Esophagus (tissue), 2 donors: ENCODE results near the gene ATG16L1. TPM values are rescaled to one million over a fixed set of nuclear protein-coding genes. Genes with fewer than 3 reads are reported as not detected.

ENCODE experiments used
- H3K27ac ChIP-seq, 2 donors: one replicate each; pipeline ENCODE4 v1.5.1; 2013; ENCODE audit warnings: low read depth in 2 of 2, mild to moderate bottlenecking in 2 of 2, inconsistent platforms in 1 of 2, low read length in 1 of 2, moderate library complexity in 1 of 2
- H3K27me3 ChIP-seq, 2 donors: one replicate each; pipeline ENCODE4 v1.6.1; 2013; ENCODE audit warnings: low read length in 2 of 2, control low read depth in 1 of 2, mild to moderate bottlenecking in 1 of 2; ENCODE audit not compliant: insufficient read depth in 2 of 2, control insufficient read depth in 1 of 2
- H3K36me3 ChIP-seq, 2 donors: one replicate each; pipeline ENCODE4 v1.6.1; 2013; ENCODE audit warnings: low read length in 1 of 2; ENCODE audit not compliant: control insufficient read depth in 2 of 2, insufficient read depth in 2 of 2
- H3K4me1 ChIP-seq, 2 donors: one replicate each; pipeline ENCODE4 v1.6.1; 2013; ENCODE audit warnings: low read length in 1 of 2; ENCODE audit not compliant: control insufficient read depth in 2 of 2, insufficient read depth in 2 of 2
- H3K4me3 ChIP-seq, 2 donors: one replicate each; pipeline ENCODE4 v1.5.1; 2013; ENCODE audit warnings: low read length in 2 of 2, mild to moderate bottlenecking in 2 of 2, low read depth in 1 of 2, moderate library complexity in 1 of 2
- H3K9me3 ChIP-seq, 2 donors: one replicate each; pipeline ENCODE4 v1.6.1; 2013; ENCODE audit warnings: mild to moderate bottlenecking in 2 of 2, low read depth in 1 of 2, low read length in 1 of 2, moderate library complexity in 1 of 2; ENCODE audit not compliant: control insufficient read depth in 2 of 2, insufficient read depth in 1 of 2
- WGBS, 2 donors: extraction: QIAGEN DNeasy Blood & Tissue Kit; methylation state at CpG; one replicate each; pipeline ENCODE4 v1.1.7; 2013; 5-methylcytosine and 5-hydroxymethylcytosine counted together
- polyA plus RNA-seq, 2 donors: library from polyadenylated mRNA; stranded (reverse); fragments of 200-250 nt; gene quantifications; one replicate each; pipeline ENCODE4 v1.2.3, GENCODE V29; 2013
- donor health status: healthy with polysubstance abuse.
- donor health status: Bipolar disorder and iron deficiency.

The ATG16L1 gene
- polyA plus RNA-seq, 2 donors: 5.9 to 8.2 TPM

- Histone ChIP-seq H3K4me1 (no peaks in the 10 kb centered on the region), H3K4me3 (no peak overlapping the region), H3K9me3 (no peaks in the 10 kb centered on the region), H3K27me3 (no peaks in the 10 kb centered on the region), H3K36me3 (no peaks in the 10 kb centered on the region), H3K27ac (no peak overlapping the region)
- WGBS, 2 donors: 74 to 76% methylated on average over 7 of the region's 7 CpGs
Measured at GRCh38 chr2:233317196-233317943, 65.9 kb downstream of the ATG16L1 start.

GRCh38 chr2:233319256-233319655 is 67.8 kb downstream of the ATG16L1 start:
- Histone ChIP-seq H3K4me1 (no peaks in the 10 kb centered on the region), H3K4me3 (no peak overlapping the region), H3K9me3 (no peaks in the 10 kb centered on the region), H3K36me3 (no peaks in the 10 kb centered on the region), H3K27ac (no peak overlapping the region), H3K27me3 (no peaks in the 10 kb centered on the region)
- 75 to 80% methylated on average over 5 of the region's 5 CpGs for WGBS, 2 donors

- no peaks in the 10 kb centered on the region for H3K27me3 ChIP-seq
- no peaks in the 10 kb centered on the region for H3K9me3 ChIP-seq
- 93% methylated on average over 17 of the region's 17 CpGs for WGBS, 2 donors
- H3K27ac ChIP-seq: no peak overlapping the region
- no peak overlapping the region for H3K4me3 ChIP-seq
- H3K4me1 ChIP-seq: no peaks in the 10 kb centered on the region
- H3K36me3 ChIP-seq: no peaks in the 10 kb centered on the region
Measured at GRCh38 chr2:233320470-233320869, 69.0 kb downstream of the ATG16L1 start.

- WGBS, 2 donors: 74 to 77% methylated on average over 6 of the region's 6 CpGs
Measured at GRCh38 chr2:233321166-233321565, 69.7 kb downstream of the ATG16L1 start.

GRCh38 chr2:233323851-233324250 is 72.4 kb downstream of the ATG16L1 start:
- Histone ChIP-seq H3K36me3 (no peaks in the 10 kb centered on the region), H3K27me3 (no peaks in the 10 kb centered on the region), H3K9me3 (no peaks in the 10 kb centered on the region), H3K4me1 (no peaks in the 10 kb centered on the region), H3K27ac (no peak overlapping the region), H3K4me3 (no peak overlapping the region)
- WGBS, 2 donors: 87 to 92% methylated on average over 8 of the region's 8 CpGs

More at GRCh38 chr2:233321166-233321565, 69.7 kb downstream of the ATG16L1 start:
- H3K27me3 ChIP-seq: no peaks in the 10 kb centered on the region
- H3K4me1 ChIP-seq: no peaks in the 10 kb centered on the region
- no peaks in the 10 kb centered on the region for H3K9me3 ChIP-seq
- no peak overlapping the region for H3K27ac ChIP-seq
- no peaks in the 10 kb centered on the region for H3K36me3 ChIP-seq
- H3K4me3 ChIP-seq: no peak overlapping the region

- H3K4me1 ChIP-seq: no peaks in the 10 kb centered on the region
- no peaks in the 10 kb centered on the region for H3K9me3 ChIP-seq
- no peak overlapping the region for H3K27ac ChIP-seq
- H3K27me3 ChIP-seq: no peaks in the 10 kb centered on the region
- H3K36me3 ChIP-seq: no peaks in the 10 kb centered on the region
- H3K4me3 ChIP-seq: no peak overlapping the region
- 70 to 76% methylated on average over 4 of the region's 4 CpGs for WGBS, 2 donors
Measured at GRCh38 chr2:233325256-233325655, 73.8 kb downstream of the ATG16L1 start.

- 68 to 76% methylated on average over 10 of the region's 10 CpGs for WGBS, 2 donors
- Histone ChIP-seq H3K27me3 (no peaks in the 10 kb centered on the region), H3K27ac (no peak overlapping the region), H3K4me3 (no peak overlapping the region), H3K4me1 (no peaks in the 10 kb centered on the region), H3K36me3 (no peaks in the 10 kb centered on the region), H3K9me3 (no peaks in the 10 kb centered on the region)
Measured at GRCh38 chr2:233325814-233326213, 74.3 kb downstream of the ATG16L1 start.

- no peaks in the 10 kb centered on the region for H3K27me3 ChIP-seq
- H3K9me3 ChIP-seq: no peaks in the 10 kb centered on the region
- no peaks in the 10 kb centered on the region for H3K36me3 ChIP-seq
- WGBS, 2 donors: 88 to 92% methylated on average over 8 of the region's 8 CpGs
- H3K4me3 ChIP-seq: no peak overlapping the region
- H3K27ac ChIP-seq: no peak overlapping the region
- H3K4me1 ChIP-seq: no peaks in the 10 kb centered on the region
Measured at GRCh38 chr2:233326500-233326899, 75.0 kb downstream of the ATG16L1 start.

- no peaks in the 10 kb centered on the region for H3K27me3 ChIP-seq
- no peaks in the 10 kb centered on the region for H3K9me3 ChIP-seq
- no peak overlapping the region for H3K27ac ChIP-seq
- no peaks in the 10 kb centered on the region for H3K4me1 ChIP-seq
- no peak overlapping the region for H3K4me3 ChIP-seq
- no peaks in the 10 kb centered on the region for H3K36me3 ChIP-seq
- 72 to 75% methylated on average over 4 of the region's 4 CpGs for WGBS, 2 donors
Measured at GRCh38 chr2:233328922-233329321, 77.4 kb downstream of the ATG16L1 start.

GRCh38 chr2:233329489-233330135 is 78.1 kb downstream of the ATG16L1 start:
- no peaks in the 10 kb centered on the region for H3K9me3 ChIP-seq
- H3K4me3 ChIP-seq: no peak overlapping the region
- 86 to 87% methylated on average over 7 of the region's 7 CpGs for WGBS, 2 donors
- no peaks in the 10 kb centered on the region for H3K27me3 ChIP-seq
- H3K4me1 ChIP-seq: no peaks in the 10 kb centered on the region
- no peak overlapping the region for H3K27ac ChIP-seq
- H3K36me3 ChIP-seq: no peaks in the 10 kb centered on the region
